SK-N-MC (cell line): Measurements from ENCODE around the gene HOXB13.

Source experiments
- DNase-seq: peaks from one replicate; pipeline ENCODE4 v3.0.0-alpha.2; 2011; ENCODE audit warnings: low read depth, low spot score
- H3K27ac ChIP-seq: fragments of 200-600 bp; sonication (generic); 2 replicates; pipeline ENCODE4 v1.5.1; 2016; ENCODE audit warnings: mixed run types
- H3K36me3 ChIP-seq: fragments of 200-600 bp; sonication (generic); 2 replicates; pipeline ENCODE4 v1.6.1; 2017; ENCODE audit warnings: antibody characterized with exemption, low read length, mixed read lengths; ENCODE audit not compliant: insufficient read depth
- H3K4me3 ChIP-seq: fragments of 200-600 bp; sonication (generic); 2 replicates; pipeline ENCODE4 v1.5.1; 2016
- H3K9ac ChIP-seq: fragments of 200-600 bp; sonication (generic); 2 replicates; pipeline ENCODE4 v1.8.0; 2017; ENCODE audit warnings: mixed run types, mixed read lengths; ENCODE audit not compliant: insufficient read length
- H3K9me3 ChIP-seq: fragments of 200-600 bp; sonication (generic); 2 replicates; pipeline ENCODE4 v1.6.1; 2017; ENCODE audit warnings: low read depth, mild to moderate bottlenecking, antibody characterized with exemption, low read length, moderate library complexity, mixed read lengths
- EZH2 ChIP-seq: fragments of 200-600 bp; sonication (generic); IDR thresholded peaks from one replicate; pipeline ENCODE4 v1.6.1; 2017; ENCODE audit warnings: antibody characterized with exemption
- FOXP2 ChIP-seq: optimal IDR thresholded peaks from 2 replicates; pipeline ENCODE3; 2011; ENCODE audit warnings: mild to moderate bottlenecking, moderate library complexity; ENCODE audit not compliant: insufficient read depth; ENCODE audit errors: extremely low read length, control extremely low read depth
- POLR2AphosphoS5 ChIP-seq: IDR thresholded peaks from 2 replicates; pipeline ENCODE4 v1.6.1; 2012; ENCODE audit warnings: mild to moderate bottlenecking, low read depth, low read length, borderline replicate concordance

HOXB13 gene

GRCh38 chr17:48704361-48705248 is 23.9 kb downstream of the HOXB13 start:
- H3K9ac ChIP-seq, result no peak overlapping the region
- TF ChIP-seq POLR2AphosphoS5, result no peak
- TF ChIP-seq FOXP2, result no peak
- no peak for TF ChIP-seq EZH2
- no peaks in the 10 kb centered on the region for H3K9me3 ChIP-seq
- no peaks in the 10 kb centered on the region for H3K36me3 ChIP-seq
- no peak overlapping the region for H3K4me3 ChIP-seq
- no peak for DNase-seq
- H3K27ac ChIP-seq, result no peak overlapping the region

DNA sequence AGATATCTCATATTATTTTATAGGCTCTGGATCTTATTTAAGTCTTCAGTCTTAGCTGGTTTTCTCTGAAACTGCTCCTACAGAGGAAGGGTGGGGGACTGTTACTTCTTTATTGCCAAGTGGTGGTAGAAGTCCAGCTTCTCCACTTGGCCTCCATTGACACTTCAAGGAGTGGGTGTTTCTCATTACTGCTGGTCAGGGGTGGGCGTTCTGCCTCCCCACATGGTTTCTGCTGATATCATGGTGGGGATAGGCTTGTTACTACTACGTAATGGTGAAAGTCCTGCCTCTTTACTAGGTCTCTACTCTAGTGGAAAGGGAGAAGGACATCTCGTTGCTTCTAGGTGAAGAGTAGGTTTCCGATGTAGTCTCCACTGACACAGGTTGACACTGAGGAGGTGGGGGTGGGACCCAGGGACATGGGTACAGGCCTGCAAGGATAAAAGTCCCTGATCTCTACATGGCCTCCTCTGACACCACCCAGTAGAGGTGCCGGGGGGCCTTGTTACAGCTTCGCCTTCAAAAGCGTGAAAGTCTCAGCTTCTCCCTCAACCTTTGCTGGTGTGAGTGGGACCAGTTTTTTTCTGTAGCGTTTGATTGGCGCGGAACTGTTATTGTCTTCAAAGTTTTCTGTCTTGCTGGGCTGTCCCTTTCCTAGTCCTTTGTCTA is 26.6 kb downstream of the HOXB13 start:
- Histone ChIP-seq H3K9me3 (no peaks in the 10 kb centered on the region), H3K4me3 (no peak overlapping the region), H3K9ac (no peak overlapping the region), H3K27ac (no peak overlapping the region), H3K36me3 (no peaks in the 10 kb centered on the region)
- no peak for TF ChIP-seq FOXP2
- no peak for TF ChIP-seq POLR2AphosphoS5
- TF ChIP-seq EZH2, result no peak
- DNase-seq, result no peak

DNA sequence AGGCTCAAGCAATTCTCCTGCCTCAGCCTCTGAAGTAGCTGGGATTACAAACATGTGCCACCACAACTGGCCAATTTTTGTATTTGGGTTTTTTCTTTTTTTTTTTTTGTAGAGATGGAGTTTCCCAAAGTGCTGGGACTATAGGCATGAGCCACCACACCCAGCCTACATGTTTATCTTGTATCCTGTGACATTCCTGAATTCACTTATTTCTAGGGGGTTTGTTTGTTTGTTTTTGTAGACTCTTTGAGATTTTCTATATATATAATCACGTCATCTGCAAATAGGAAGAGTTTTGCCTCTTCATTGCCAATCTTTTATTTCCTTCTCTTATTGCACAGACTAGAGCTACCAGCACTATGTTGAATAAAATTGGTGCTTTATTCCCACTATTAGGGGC is 35.4 kb downstream of the HOXB13 start:
- Histone ChIP-seq H3K27ac (no peak overlapping the region), H3K4me3 (no peak overlapping the region), H3K9ac (no peak overlapping the region), H3K36me3 (no peaks in the 10 kb centered on the region), H3K9me3 (peaks cover 5% of the 10 kb centered on the region; the same call in 1 of the 2 replicates)
- TF ChIP-seq FOXP2 (no peak), EZH2 (no peak), POLR2AphosphoS5 (no peak)
- DNase-seq, result no peak

- no peaks in the 10 kb centered on the region for H3K36me3 ChIP-seq
- no peak overlapping the region for H3K27ac ChIP-seq
- no peak overlapping the region for H3K9ac ChIP-seq
- peaks cover 5% of the 10 kb centered on the region; the same call in 1 of the 2 replicates for H3K9me3 ChIP-seq
- H3K4me3 ChIP-seq, result no peak overlapping the region
- no peak for TF ChIP-seq EZH2
- no peak for TF ChIP-seq FOXP2
- TF ChIP-seq POLR2AphosphoS5, result no peak
- DNase-seq, result no peak
These were observed 36.5 kb downstream of the HOXB13 start for GRCh38 chr17:48692049-48692448.

DNA sequence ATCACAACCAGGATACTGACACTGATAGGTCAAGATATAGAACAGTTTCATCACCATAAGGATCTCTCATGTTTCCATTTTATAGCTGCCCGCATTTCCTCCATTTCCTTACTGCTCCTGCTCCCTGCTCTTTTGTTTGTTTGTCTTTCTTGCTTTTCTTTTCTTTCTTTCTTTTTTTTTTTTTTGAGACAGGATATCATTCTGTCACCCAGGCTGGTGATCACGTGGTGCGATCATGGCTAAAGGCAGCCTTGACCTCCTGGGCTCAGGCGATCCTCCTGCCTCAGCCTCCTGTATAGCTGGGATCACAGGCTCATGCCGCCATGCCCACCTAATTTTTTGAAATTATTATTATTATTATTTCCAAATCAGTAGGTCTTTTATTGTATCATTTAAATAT is 37.9 kb downstream of the HOXB13 start:
- DNase-seq, result no peak
- TF ChIP-seq POLR2AphosphoS5 (no peak), FOXP2 (no peak), EZH2 (no peak)
- peak overlapping the region; percentile 12; the same call in 1 of the 2 replicates for H3K27ac ChIP-seq

DNA sequence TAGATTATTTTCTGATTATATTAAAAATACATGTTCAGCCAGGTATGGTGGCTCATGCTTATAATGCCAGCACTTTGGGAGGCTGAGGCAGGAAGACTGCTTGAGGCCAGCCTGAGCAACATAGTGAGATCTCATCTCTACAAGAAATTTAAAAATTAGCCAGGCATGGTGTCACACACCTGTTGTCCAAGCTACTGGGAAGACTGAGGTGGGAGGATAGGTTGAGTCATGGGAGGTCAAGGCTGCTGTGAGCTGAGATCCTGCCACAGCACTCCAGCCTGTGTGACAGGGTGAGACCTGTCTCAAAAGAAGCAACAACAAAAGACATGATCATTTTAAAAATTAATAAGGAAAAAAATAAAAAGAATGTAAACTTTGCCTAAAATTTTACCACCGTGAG is 46.9 kb downstream of the HOXB13 start:
- H3K4me3 ChIP-seq, result no peak overlapping the region
- H3K27ac ChIP-seq, result no peak overlapping the region
- TF ChIP-seq FOXP2, result no peak
- TF ChIP-seq EZH2, result no peak
- TF ChIP-seq POLR2AphosphoS5, result no peak
- no peaks in the 10 kb centered on the region for H3K9me3 ChIP-seq
- H3K36me3 ChIP-seq, result no peaks in the 10 kb centered on the region
- DNase-seq, result no peak
- no peak overlapping the region for H3K9ac ChIP-seq

More for the DNA sequence above, 37.9 kb downstream of the HOXB13 start:
- no peaks in the 10 kb centered on the region for H3K36me3 ChIP-seq
- no peak overlapping the region for H3K9ac ChIP-seq
- no peak overlapping the region for H3K4me3 ChIP-seq
- H3K9me3 ChIP-seq, result peaks cover 5% of the 10 kb centered on the region; the same call in 1 of the 2 replicates

DNA sequence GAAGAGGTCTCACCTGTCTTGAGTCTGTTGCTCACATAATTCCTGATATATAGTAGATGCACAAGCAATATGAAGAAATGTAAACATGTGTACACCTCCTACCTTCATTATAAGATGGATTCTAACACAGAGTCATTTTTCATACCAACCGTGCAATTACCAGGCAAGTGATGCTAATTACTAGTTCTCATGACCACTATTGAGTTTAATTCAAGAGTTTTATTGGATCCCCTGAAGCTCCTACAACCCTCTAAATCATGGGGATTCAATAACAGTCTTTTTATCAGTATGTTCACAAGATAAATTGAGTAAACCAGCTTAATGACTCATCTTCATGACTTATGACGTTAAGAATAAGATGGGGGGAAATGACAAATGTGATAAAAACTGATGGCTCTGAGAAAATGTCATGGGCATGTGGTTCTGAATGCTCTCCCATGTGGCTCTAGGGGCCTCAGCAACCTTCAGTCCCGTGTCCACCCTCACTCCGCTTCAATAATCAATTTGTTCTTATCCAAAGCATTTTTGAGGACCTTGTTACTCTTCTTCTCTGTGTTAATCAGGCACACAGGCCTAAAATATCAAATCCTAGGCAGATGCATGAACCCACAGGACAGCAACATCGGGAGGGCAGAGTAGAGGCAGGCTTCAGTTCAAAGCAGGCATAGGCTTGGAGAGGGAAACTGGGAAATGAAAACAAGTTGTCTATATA is 49.0 kb downstream of the HOXB13 start:
- Histone ChIP-seq H3K9ac (no peak overlapping the region), H3K27ac (peak overlapping the region; percentile 26), H3K9me3 (no peaks in the 10 kb centered on the region), H3K4me3 (no peak overlapping the region), H3K36me3 (no peaks in the 10 kb centered on the region)
- no peak for DNase-seq
- no peak for TF ChIP-seq EZH2
- TF ChIP-seq FOXP2, result no peak
- no peak for TF ChIP-seq POLR2AphosphoS5
